Hepatocyte (in vitro differentiated cells): Measurements from ENCODE around the gene CARM1.

ENCODE experiments used
- EZH2phosphoT487 ChIP-seq: fragments of 200-600 bp; sonication (generic); IDR thresholded peaks from one replicate; pipeline ENCODE4 v1.6.1; 2018; ENCODE audit warnings: antibody characterized with exemption, mild to moderate bottlenecking, low read depth, moderate library complexity; ENCODE audit not compliant: unreplicated experiment, severe bottlenecking
- TF ChIP-seq, protein P1 (sequence below): fragments of 200-600 bp; sonication (generic); IDR thresholded peaks from 2 replicates; pipeline ENCODE4 v1.5.1; 2016; ENCODE audit warnings: antibody characterized with exemption, mild to moderate bottlenecking; ENCODE audit not compliant: poor library complexity

DNA sequence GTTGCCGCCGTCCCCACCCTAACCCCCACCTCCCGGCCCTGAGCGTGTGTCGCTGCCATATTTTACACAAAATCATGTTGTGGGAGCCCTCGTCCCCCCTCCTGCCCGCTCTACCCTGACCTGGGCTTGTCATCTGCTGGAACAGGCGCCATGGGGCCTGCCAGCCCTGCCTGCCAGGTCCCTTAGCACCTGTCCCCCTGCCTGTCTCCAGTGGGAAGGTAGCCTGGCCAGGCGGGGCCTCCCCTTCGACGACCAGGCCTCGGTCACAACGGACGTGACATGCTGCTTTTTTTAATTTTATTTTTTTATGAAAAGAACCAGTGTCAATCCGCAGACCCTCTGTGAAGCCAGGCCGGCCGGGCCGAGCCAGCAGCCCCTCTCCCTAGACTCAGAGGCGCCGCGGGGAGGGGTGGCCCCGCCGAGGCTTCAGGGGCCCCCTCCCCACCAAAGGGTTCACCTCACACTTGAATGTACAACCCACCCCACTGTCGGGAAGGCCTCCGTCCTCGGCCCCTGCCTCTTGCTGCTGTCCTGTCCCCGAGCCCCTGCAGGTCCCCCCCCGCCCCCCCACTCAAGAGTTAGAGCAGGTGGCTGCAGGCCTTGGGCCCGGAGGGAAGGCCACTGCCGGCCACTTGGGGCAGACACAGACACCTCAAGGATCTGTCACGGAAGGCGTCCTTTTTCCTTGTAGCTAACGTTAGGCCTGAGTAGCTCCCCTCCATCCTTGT lies 50.7 kb downstream of the CARM1 start:
- TF ChIP-seq, protein P1, sequence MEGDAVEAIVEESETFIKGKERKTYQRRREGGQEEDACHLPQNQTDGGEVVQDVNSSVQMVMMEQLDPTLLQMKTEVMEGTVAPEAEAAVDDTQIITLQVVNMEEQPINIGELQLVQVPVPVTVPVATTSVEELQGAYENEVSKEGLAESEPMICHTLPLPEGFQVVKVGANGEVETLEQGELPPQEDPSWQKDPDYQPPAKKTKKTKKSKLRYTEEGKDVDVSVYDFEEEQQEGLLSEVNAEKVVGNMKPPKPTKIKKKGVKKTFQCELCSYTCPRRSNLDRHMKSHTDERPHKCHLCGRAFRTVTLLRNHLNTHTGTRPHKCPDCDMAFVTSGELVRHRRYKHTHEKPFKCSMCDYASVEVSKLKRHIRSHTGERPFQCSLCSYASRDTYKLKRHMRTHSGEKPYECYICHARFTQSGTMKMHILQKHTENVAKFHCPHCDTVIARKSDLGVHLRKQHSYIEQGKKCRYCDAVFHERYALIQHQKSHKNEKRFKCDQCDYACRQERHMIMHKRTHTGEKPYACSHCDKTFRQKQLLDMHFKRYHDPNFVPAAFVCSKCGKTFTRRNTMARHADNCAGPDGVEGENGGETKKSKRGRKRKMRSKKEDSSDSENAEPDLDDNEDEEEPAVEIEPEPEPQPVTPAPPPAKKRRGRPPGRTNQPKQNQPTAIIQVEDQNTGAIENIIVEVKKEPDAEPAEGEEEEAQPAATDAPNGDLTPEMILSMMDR, result no peak
- TF ChIP-seq EZH2phosphoT487, result no peak
